ENCODE measurements around the gene ADGRL1.

Gene ADGRL1

GRCh38 chr19:14122924-14123323 is 83.0 kb downstream of the ADGRL1 start (continued):
- TF ChIP-seq POU6F1 (CRISPR knock-in tag; IDR thresholded peaks at IDR 0.05; ENCODE audit: borderline replicate concordance, low read depth) = no peak
- TF ChIP-seq ZFP3 (CRISPR knock-in tag; IDR thresholded peaks at IDR 0.05) = no peak
- TF ChIP-seq CSRNP3 (CRISPR knock-in tag; IDR thresholded peaks at IDR 0.05) = no peak
- no peak for TF ChIP-seq OSR1 (CRISPR knock-in tag; IDR thresholded peaks at IDR 0.05)
- TF ChIP-seq GLIS3 (CRISPR knock-in tag; IDR thresholded peaks at IDR 0.05) = no peak
- TF ChIP-seq RARB (CRISPR knock-in tag; IDR thresholded peaks at IDR 0.05) = no peak
- TF ChIP-seq BACH2 (CRISPR knock-in tag; IDR thresholded peaks at IDR 0.05; ENCODE audit: borderline replicate concordance) = no peak

GRCh38 chr19:14120497-14120780 is 85.5 kb downstream of the ADGRL1 start:
- no peak for TF ChIP-seq ARNTL (CRISPR knock-in tag; IDR thresholded peaks at IDR 0.05; ENCODE audit: borderline replicate concordance, low read depth)
- TF ChIP-seq PPARA (CRISPR knock-in tag; IDR thresholded peaks at IDR 0.05; ENCODE audit: borderline replicate concordance) = no peak
- no peak for ATAC-seq

GRCh38 chr19:14119644-14120496 is 86.1 kb downstream of the ADGRL1 start:
- TF ChIP-seq ESRRG (CRISPR knock-in tag; IDR thresholded peaks at IDR 0.05) (no peak), ARNTL (CRISPR knock-in tag; IDR thresholded peaks at IDR 0.05; ENCODE audit: borderline replicate concordance, low read depth) (no peak), TOX (CRISPR knock-in tag; IDR thresholded peaks at IDR 0.05; ENCODE audit: borderline replicate concordance) (no peak), TCF4 (CRISPR knock-in tag; IDR thresholded peaks at IDR 0.05; ENCODE audit: borderline replicate concordance) (no peak), ZNF70 (CRISPR knock-in tag; IDR thresholded peaks at IDR 0.05) (no peak), CSRNP3 (CRISPR knock-in tag; IDR thresholded peaks at IDR 0.05) (no peak), CSDC2 (CRISPR knock-in tag; IDR thresholded peaks at IDR 0.05) (no peak), SNAI2 (CRISPR knock-in tag; IDR thresholded peaks at IDR 0.05) (no peak), PPARA (CRISPR knock-in tag; IDR thresholded peaks at IDR 0.05; ENCODE audit: borderline replicate concordance) (no peak), GLIS3 (CRISPR knock-in tag; IDR thresholded peaks at IDR 0.05) (no peak), PATZ1 (CRISPR knock-in tag; IDR thresholded peaks at IDR 0.05; ENCODE audit: borderline replicate concordance) (no peak), ZFP3 (CRISPR knock-in tag; IDR thresholded peaks at IDR 0.05) (no peak), ZNF8 (CRISPR knock-in tag; IDR thresholded peaks at IDR 0.05) (no peak), ZFP30 (CRISPR knock-in tag; IDR thresholded peaks at IDR 0.05) (no peak), ISL1 (CRISPR knock-in tag; IDR thresholded peaks at IDR 0.05) (no peak), CREB5 (CRISPR knock-in tag; IDR thresholded peaks at IDR 0.05; ENCODE audit: low read depth) (no peak)
- no peak for ATAC-seq

- ATAC-seq = no peak
- TF ChIP-seq ZNF565 (CRISPR knock-in tag; conservative IDR thresholded peaks at IDR 0.05; ENCODE audit: low read depth) (no peak), ZNF8 (CRISPR knock-in tag; IDR thresholded peaks at IDR 0.05) (no peak)
Observed at GRCh38 chr19:14119146-14119545, 86.8 kb downstream of the ADGRL1 start.
